ENCODE results near the gene ELMOD3.
"Not testable (repeated sequence)": the region's sequence is repeated elsewhere in the genome, so short reads cannot be mapped to it uniquely, and the experiment has no call there.

Gene ELMOD3

GRCh38 chr2:85431570-85432205 is 77.1 kb downstream of the ELMOD3 start:
- in situ Hi-C loops (cut with HindIII; ENCODE audit: low pct_unique_long_range_greater_than_20kb, low sequenced_read_pairs), result no loop called here
- TF ChIP-seq JUND (IDR thresholded peaks at IDR 0.05; ENCODE audit: low read depth), result no peak
- DNase-seq (ENCODE audit: low read depth in 1 of 2, low spot score in 1 of 2), result no peak

DNA sequence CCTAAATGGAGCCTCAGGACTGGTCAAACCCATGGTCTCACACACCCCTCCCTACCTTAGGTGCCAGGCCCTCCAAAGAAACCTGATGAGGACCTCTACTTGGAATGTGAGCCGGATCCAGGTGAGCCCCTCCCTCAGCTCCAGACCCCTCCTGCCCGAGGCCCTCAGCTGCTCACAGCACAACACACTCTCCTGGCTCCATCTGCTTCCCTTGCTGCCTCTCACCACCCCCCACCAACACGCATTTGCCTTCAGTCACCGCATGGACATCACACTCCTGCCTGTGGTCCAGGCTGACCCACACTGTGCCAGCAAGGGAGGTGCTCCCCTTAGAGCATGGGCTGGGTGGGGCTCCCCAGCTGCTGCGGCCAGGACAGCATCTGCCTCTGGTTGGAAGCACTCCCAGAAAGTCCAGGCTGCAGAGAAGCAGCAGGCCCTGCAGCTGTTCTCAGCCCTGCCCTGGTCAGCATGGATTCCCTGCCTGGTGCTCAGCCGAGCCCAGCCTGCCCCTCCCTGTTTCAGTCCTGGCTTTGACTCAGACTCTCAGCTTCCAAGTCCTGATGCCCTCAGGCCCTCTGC is 79.0 kb downstream of the ELMOD3 start:
- in situ Hi-C loops (cut with HindIII; ENCODE audit: low pct_unique_long_range_greater_than_20kb, low sequenced_read_pairs), result no loop called here
- TF ChIP-seq JUND (IDR thresholded peaks at IDR 0.05; ENCODE audit: low read depth), result no peak
- DNase-seq (ENCODE audit: low read depth in 1 of 2, low spot score in 1 of 2), result no peak

DNA sequence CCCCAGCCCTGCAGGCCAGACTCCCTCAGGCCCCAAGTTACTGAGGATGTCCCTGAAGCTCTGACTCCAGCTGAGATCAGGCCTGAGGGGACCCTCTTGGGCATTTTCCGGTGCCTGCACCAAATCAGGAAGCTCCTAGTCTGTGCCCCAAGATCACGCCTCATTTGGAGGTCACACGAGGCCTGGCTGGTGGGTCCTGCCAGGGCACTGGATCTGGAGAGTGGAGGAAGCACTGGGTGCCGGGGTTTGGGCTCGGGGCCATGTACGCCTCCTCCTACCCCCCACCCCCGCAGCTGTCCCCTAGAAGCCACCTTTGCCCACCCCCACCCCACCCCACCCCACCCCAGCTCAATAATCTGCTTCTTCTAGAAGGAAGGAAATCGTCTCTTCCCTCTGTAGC is 80.1 kb downstream of the ELMOD3 start:
- no peak for TF ChIP-seq JUND (IDR thresholded peaks at IDR 0.05; ENCODE audit: low read depth)
- no peak for DNase-seq (ENCODE audit: low read depth in 1 of 2, low spot score in 1 of 2)
- in situ Hi-C loops (cut with HindIII; ENCODE audit: low pct_unique_long_range_greater_than_20kb, low sequenced_read_pairs), result no loop called here

DNA sequence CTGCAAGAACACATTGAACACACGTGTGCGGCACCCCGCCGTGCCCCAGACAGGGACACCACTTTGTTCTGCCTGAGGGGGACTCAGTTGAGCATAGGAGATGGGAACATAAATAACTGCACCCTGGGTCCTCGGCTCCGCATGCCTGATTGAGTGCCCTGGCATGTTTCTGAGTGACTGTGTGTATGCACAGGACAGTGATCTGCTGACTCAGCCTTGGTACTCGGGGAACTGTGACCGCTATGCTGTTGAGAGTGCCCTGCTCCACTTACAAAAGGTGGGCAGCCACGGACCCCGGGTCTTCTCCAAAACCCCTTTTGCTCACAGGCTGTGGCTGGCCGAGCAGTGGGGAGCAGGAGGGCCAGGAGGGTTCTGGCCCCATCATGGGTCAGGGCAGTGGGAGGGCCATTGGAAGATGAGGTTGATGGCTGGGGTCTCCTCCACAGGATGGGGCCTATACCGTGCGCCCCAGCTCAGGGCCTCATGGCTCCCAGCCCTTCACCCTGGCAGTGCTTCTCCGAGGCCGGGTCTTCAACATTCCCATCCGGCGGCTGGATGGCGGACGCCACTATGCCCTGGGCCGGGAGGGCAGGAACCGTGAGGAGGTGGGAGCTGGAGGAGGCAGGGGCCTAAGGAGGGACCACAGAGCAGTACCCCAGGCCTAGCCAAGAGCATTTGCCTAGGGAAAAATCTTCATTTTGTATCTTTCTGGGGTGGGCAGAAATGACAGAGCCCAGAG is 80.8 kb downstream of the ELMOD3 start:
- no peak for TF ChIP-seq JUND (IDR thresholded peaks at IDR 0.05; ENCODE audit: low read depth)
- in situ Hi-C loops (cut with HindIII; ENCODE audit: low pct_unique_long_range_greater_than_20kb, low sequenced_read_pairs), result no loop called here
- no peak for DNase-seq (ENCODE audit: low read depth in 1 of 2, low spot score in 1 of 2)

DNA sequence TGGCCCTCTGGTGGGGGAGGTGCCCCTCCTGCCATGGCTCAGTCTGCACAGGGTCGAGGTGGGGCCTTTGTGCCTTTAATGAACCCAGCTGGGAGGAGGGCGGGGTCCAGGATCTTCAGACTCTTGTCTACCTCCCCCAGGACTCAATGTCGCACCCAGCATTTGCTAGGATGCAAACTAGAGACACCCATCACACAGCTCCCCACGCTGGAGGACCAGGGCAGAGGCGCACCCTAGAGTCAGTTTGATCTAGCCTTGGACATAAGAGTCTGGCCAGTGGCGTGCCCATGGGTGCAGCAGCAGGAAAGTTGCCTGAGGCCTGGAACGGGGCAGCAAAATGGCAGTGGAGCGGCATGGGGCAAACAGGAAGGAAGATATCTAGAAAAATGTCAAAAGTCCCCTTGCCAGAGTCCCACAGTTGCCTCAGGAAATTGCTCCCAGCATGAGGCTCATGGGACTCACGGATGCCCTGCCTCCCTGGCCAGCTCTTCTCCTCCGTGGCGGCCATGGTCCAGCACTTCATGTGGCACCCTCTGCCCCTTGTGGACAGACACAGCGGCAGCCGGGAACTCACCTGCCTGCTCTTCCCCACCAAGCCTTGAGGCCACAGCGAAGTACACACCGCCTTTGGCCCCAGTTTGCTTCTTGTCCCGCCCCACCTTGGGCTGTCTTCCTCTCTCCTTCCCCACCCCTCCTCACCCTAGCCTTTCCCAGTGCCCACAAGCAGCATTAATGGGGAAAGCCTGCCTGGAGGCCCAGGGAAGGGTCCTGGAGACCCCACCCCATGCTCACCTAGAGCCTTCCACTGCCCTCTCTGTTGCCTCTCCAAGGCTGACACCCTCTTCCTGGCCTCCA is 81.6 kb downstream of the ELMOD3 start:
- DNase-seq (ENCODE audit: low read depth in 1 of 2, low spot score in 1 of 2), result no peak
- in situ Hi-C loops (cut with HindIII; ENCODE audit: low pct_unique_long_range_greater_than_20kb, low sequenced_read_pairs), result no loop called here
- no peak for TF ChIP-seq JUND (IDR thresholded peaks at IDR 0.05; ENCODE audit: low read depth)

- no peak for DNase-seq (ENCODE audit: low read depth in 1 of 2, low spot score in 1 of 2)
- TF ChIP-seq JUND (IDR thresholded peaks at IDR 0.05; ENCODE audit: low read depth), result no peak
- in situ Hi-C loops (cut with HindIII; ENCODE audit: low pct_unique_long_range_greater_than_20kb, low sequenced_read_pairs), result no loop called here
Observed at GRCh38 chr2:85436836-85437487, 82.4 kb downstream of the ELMOD3 start.

GRCh38 chr2:85437488-85438200 is 83.1 kb downstream of the ELMOD3 start:
- in situ Hi-C loops (cut with HindIII; ENCODE audit: low pct_unique_long_range_greater_than_20kb, low sequenced_read_pairs), result no loop called here
- TF ChIP-seq JUND (IDR thresholded peaks at IDR 0.05; ENCODE audit: low read depth), result no peak
- no peak for DNase-seq (ENCODE audit: low read depth in 1 of 2, low spot score in 1 of 2)

DNA sequence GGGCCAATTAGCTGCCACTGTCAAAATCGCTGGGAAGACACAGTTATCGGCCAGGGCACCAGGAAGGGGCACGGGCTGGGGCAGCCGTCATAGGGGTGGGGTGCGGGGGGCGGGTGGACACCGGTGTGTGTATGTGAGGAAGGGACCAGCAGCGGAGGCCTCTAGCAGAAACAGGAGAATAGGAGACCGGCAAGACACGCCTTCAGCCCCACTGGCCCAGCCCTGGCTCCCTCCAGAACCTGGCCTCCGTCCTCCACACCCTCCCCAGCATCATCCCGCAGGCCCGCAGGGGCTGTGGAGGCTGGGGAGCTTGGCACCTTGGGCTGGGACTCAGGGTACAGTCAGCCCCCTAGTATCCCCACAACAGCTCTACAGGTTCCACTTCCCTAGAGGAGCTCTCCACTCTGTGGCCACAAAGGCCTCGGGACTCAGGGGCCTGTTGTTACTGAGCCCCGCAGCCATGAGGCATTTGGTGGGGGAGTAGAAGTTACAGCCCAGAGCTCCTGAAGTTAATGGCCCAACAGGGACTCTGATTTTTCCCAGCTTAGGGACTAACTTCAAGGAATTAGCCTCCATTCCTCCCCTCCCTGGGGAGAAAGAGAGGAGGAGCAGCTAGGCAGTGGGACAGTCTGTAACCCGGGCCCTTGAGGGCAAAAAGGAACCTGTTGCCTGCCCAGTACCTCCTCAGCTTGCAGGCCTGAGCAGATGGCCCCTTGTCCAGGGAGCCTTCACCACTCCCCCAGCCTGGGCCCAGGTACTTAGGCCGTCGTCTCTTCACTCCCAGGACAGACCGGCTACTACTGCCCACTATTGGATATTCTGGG is 83.8 kb downstream of the ELMOD3 start:
- TF ChIP-seq JUND (IDR thresholded peaks at IDR 0.05; ENCODE audit: low read depth), result no peak
- in situ Hi-C loops (cut with HindIII; ENCODE audit: low pct_unique_long_range_greater_than_20kb, low sequenced_read_pairs), result no loop called here
- DNase-seq (ENCODE audit: low read depth in 1 of 2, low spot score in 1 of 2), result no peak

DNA sequence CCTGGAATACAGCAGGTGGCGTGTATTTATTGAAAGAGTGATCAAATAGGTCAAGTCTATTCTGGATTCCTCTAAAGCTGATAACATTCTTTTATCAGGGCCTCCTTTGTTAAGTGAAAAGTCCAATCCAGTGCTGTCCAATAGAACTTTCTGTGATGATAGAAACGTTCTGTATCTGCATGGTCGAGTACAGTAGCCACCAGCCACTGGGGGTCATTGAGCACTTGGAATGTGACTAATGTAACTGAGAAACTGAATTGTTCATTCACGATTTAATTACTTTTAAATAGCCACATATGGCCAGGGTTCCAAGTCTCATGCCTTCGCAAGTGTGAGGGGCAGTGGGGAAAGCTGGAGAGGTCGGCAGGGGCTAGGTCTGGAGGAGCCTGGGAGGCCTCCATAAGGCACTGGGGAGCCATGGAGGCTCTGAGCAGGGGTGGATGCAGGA is 84.5 kb downstream of the ELMOD3 start:
- DNase-seq (ENCODE audit: low read depth in 1 of 2, low spot score in 1 of 2), result no peak
- no peak for TF ChIP-seq JUND (IDR thresholded peaks at IDR 0.05; ENCODE audit: low read depth)
- in situ Hi-C loops (cut with HindIII; ENCODE audit: low pct_unique_long_range_greater_than_20kb, low sequenced_read_pairs), result no loop called here

GRCh38 chr2:85439569-85439968 is 85.0 kb downstream of the ELMOD3 start:
- DNase-seq (ENCODE audit: low read depth in 1 of 2, low spot score in 1 of 2); in situ Hi-C loops (cut with HindIII; ENCODE audit: low pct_unique_long_range_greater_than_20kb, low sequenced_read_pairs): not testable (repeated sequence)

DNA sequence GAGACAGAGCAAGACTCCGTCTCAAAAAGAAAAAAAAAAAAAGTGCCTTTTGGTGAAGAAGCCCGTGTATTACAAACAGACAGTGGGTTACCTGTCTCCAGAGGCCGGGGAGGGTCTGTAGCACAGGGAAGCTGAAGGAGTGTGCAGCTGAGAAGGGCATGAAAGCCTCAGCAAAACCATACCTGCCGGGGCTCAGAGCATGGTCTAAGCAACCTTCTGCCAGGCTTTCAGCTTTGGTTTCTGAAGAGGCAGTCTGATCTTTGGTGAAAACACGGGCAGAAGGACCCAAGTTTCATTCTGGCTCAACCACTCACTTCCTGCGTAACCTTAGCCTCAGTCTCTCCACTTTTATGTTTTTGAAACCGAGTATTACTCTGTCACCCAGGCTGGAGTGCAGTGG is 85.4 kb downstream of the ELMOD3 start:
- no peak for TF ChIP-seq JUND (IDR thresholded peaks at IDR 0.05; ENCODE audit: low read depth)
- in situ Hi-C loops (cut with HindIII; ENCODE audit: low pct_unique_long_range_greater_than_20kb, low sequenced_read_pairs), result no loop called here
- DNase-seq (ENCODE audit: low read depth in 1 of 2, low spot score in 1 of 2), result no peak
